BLaER1 treated with 17β-estradiol and CSF1 and Interleukin-3, amounts not matched to agents 10 nM and 100 nM (cell line): ENCODE measurements around the gene CCDC85B.

Experiments used
- H3K27ac ChIP-seq, 11 experiments: shearing (Covaris generic); formaldehyde crosslinking; 2 replicates each; pipeline ENCODE4 v1.8.1; 2022
- H3K27me3 ChIP-seq, 11 experiments: shearing (Covaris generic); formaldehyde crosslinking; 2 replicates each; pipeline ENCODE4 v1.8.1; 2022
- H3K36me3 ChIP-seq, 11 experiments: shearing (Covaris generic); formaldehyde crosslinking; 2 replicates each; pipeline ENCODE4 v1.8.1; 2022
- H3K4me1 ChIP-seq, 10 experiments: shearing (Covaris generic); formaldehyde crosslinking; 2 replicates each; pipeline ENCODE4 v1.8.1; 2022
- H3K4me2 ChIP-seq, 11 experiments: shearing (Covaris generic); formaldehyde crosslinking; 2 replicates each; pipeline ENCODE4 v1.8.1; 2022
- H3K4me3 ChIP-seq, 10 experiments: shearing (Covaris generic); formaldehyde crosslinking; 2 replicates each; pipeline ENCODE4 v1.8.1; 2022
- H3K9ac ChIP-seq, 11 experiments: shearing (Covaris generic); formaldehyde crosslinking; 2 replicates each; pipeline ENCODE4 v1.8.1; 2022
- H3K9me3 ChIP-seq, 11 experiments: shearing (Covaris generic); formaldehyde crosslinking; replicated peaks in 1 of 11; 2 replicates each; pipeline ENCODE4 v1.8.1; 2022
- H4K20me1 ChIP-seq, 11 experiments: shearing (Covaris generic); formaldehyde crosslinking; 2 replicates each; pipeline ENCODE4 v1.8.1; 2022
- Cebpa-rat ChIP-seq, 11 experiments: shearing (Covaris generic); IDR thresholded peaks; 2 replicates each; pipeline ENCODE4 v1.8.1; 2022

CCDC85B gene

GRCh38 chr11:65854852-65855837 lies 35.3 kb upstream of the CCDC85B start:
- TF ChIP-seq Cebpa-rat (IDR thresholded peaks at IDR 0.05) = no peak
- Histone ChIP-seq H3K4me3 (peak overlapping the region; percentile 84 to 99 (median 96); a peak in 19 of 20 replicates), H3K9ac (peak overlapping the region; percentile 92 to 99 (median 95); a peak in 19 of 22 replicates), H3K4me1 (peaks cover 30 to 41% (median 35%) of the 10 kb centered on the region in 10 experiments), H3K27me3 (no peaks in the 10 kb centered on the region), H3K36me3 (peaks cover 58 to 65% (median 60%) of the 10 kb centered on the region in 11 experiments), H3K9me3 (peaks cover 0 to 16% (median 0%) of the 10 kb centered on the region in 11 experiments; a peak in 9 of 22 replicates), H4K20me1 (peaks cover 73 to 78% (median 78%) of the 10 kb centered on the region in 11 experiments), H3K27ac (peak overlapping the region in 2 of 11 experiments; percentile 3 to 90; a peak in 1 of 22 replicates), H3K4me2 (peak overlapping the region; percentile 77 to 95 (median 90))

DNA sequence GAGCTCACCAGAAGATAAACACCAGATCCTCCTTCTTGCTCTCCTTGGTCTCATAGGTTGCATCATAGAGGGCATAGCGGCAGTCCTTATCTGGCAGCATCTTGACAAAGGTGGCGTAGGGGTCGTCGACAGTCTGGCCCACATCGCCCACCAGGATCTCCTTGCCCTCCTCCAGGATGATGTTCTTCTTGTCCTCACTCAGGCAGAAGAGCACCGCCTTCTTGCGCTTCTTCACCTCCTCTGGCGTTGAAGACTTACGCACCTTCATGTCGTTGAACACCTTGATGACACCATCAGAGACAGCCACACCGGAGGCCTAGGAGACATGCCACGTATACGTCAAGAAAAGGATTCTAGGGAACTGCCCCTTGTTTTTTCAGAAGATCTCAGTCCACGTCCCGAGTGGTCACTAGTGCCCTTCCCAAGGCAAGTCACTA lies 34.5 kb upstream of the CCDC85B start:
- Histone ChIP-seq H3K27me3 (no peaks in the 10 kb centered on the region), H3K4me2 (peak overlapping the region; percentile 77 to 95 (median 90)), H3K4me3 (peak overlapping the region; percentile 84 to 99 (median 96)), H3K9me3 (peaks cover 0 to 16% (median 0%) of the 10 kb centered on the region in 11 experiments; a peak in 9 of 22 replicates), H4K20me1 (peaks cover 68 to 72% (median 70%) of the 10 kb centered on the region in 11 experiments), H3K27ac (peak overlapping the region in 8 of 11 experiments; percentile 87 to 98 (median 92); a peak in 9 of 22 replicates), H3K4me1 (peaks cover 30 to 41% (median 35%) of the 10 kb centered on the region in 10 experiments), H3K9ac (peak overlapping the region; percentile 92 to 99 (median 95)), H3K36me3 (peaks cover 55 to 61% (median 59%) of the 10 kb centered on the region in 11 experiments)
- no peak for TF ChIP-seq Cebpa-rat (IDR thresholded peaks at IDR 0.05)

DNA sequence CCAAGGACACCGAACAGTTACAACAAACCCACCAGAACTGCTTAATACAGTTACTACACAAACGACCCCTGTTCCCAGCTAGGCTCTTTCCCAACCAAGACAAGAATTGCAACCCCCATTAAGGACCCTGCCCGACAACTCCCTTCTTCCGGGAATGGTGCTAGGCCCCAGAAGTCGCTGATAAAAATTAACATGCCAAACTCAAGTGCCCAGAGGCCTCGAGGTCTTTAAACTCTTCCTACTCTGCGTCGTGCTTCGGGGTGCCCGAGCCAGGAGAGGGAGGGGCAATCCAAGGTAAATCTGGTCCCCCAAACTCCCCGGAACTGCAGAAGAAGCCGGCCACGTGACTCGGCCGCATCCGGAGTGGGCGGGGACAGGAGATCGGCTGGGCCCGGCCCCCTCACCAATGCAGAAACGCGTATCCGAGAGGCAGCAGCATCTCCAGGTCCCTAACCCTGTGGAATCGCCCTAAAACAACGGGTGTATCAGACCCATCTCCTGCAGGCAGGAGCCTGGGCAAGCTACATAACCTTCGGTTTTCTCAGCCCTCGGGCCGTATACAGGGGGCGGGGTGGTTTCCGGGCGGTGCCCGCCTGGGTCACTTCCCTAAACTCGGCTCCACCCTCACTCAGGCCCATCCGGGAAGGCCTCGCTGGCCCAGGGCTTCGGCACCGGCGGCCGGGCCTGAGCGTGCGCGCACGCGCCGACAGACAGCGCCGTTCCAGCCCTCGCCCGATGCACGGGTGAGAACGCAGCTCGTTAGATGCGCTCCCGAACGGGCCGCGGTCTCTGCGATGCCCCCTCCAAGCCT lies 33.6 kb upstream of the CCDC85B start:
- H3K4me1 ChIP-seq = peaks cover 38 to 49% (median 44%) of the 10 kb centered on the region in 10 experiments
- H3K9ac ChIP-seq = peak overlapping the region; percentile 92 to 99 (median 95)
- peak overlapping the region; percentile 84 to 99 (median 96) for H3K4me3 ChIP-seq
- TF ChIP-seq Cebpa-rat (IDR thresholded peaks at IDR 0.05) = no peak
- peak overlapping the region; percentile 77 to 95 (median 90) for H3K4me2 ChIP-seq
- H3K9me3 ChIP-seq = peaks cover 0 to 8% (median 0%) of the 10 kb centered on the region in 11 experiments; a peak in 5 of 22 replicates
- H4K20me1 ChIP-seq = peaks cover 59 to 72% (median 64%) of the 10 kb centered on the region in 11 experiments
- H3K27me3 ChIP-seq = no peaks in the 10 kb centered on the region
- H3K36me3 ChIP-seq = peaks cover 50 to 55% (median 53%) of the 10 kb centered on the region in 11 experiments
- H3K27ac ChIP-seq = peak overlapping the region; percentile 87 to 98 (median 94)

- H3K4me3 ChIP-seq = peak overlapping the region; percentile 84 to 99 (median 96)
- H3K4me2 ChIP-seq = peak overlapping the region; percentile 62 to 95 (median 90)
- peaks cover 44 to 55% (median 48%) of the 10 kb centered on the region in 10 experiments for H3K4me1 ChIP-seq
- TF ChIP-seq Cebpa-rat (IDR thresholded peaks at IDR 0.05) = no peak
- H3K27me3 ChIP-seq = no peaks in the 10 kb centered on the region
- peaks cover 50 to 55% (median 53%) of the 10 kb centered on the region in 11 experiments for H3K36me3 ChIP-seq
- peaks cover 0 to 3% (median 0%) of the 10 kb centered on the region in 11 experiments; a peak in 3 of 22 replicates for H3K9me3 ChIP-seq
- H3K9ac ChIP-seq = peak overlapping the region; percentile 92 to 99 (median 95)
- H4K20me1 ChIP-seq = peaks cover 54 to 72% (median 63%) of the 10 kb centered on the region in 11 experiments
- H3K27ac ChIP-seq = peak overlapping the region; percentile 87 to 98 (median 94)
Observed at GRCh38 chr11:65857500-65857852, 33.0 kb upstream of the CCDC85B start.

GRCh38 chr11:65857853-65858680 lies 32.4 kb upstream of the CCDC85B start, which contains the start of gene CFL1:
TSS of gene CFL1 (minus strand) at chr11:65858180. CDS start at chr11:65858099, 81 bp downstream.
- peak within 1 kb of the TSS; percentile 92 to 99 (median 95) for H3K9ac ChIP-seq
- H3K4me2 ChIP-seq = peak within 1 kb of the TSS; percentile 89 to 98 (median 96)
- no peaks in the 10 kb centered on the region for H3K27me3 ChIP-seq
- no peaks in the 10 kb centered on the region; a peak in 1 of 22 replicates for H3K9me3 ChIP-seq
- peaks cover 46 to 59% (median 51%) of the 10 kb centered on the region in 10 experiments for H3K4me1 ChIP-seq
- H3K27ac ChIP-seq = peak within 1 kb of the TSS; percentile 87 to 98 (median 94)
- peaks cover 48 to 72% (median 60%) of the 10 kb centered on the region in 11 experiments for H4K20me1 ChIP-seq
- peak within 1 kb of the TSS; percentile 84 to 99 (median 96) for H3K4me3 ChIP-seq
- TF ChIP-seq Cebpa-rat (IDR thresholded peaks at IDR 0.05) = no peak
- peaks cover 50 to 55% (median 53%) of the 10 kb centered on the region in 11 experiments for H3K36me3 ChIP-seq

DNA sequence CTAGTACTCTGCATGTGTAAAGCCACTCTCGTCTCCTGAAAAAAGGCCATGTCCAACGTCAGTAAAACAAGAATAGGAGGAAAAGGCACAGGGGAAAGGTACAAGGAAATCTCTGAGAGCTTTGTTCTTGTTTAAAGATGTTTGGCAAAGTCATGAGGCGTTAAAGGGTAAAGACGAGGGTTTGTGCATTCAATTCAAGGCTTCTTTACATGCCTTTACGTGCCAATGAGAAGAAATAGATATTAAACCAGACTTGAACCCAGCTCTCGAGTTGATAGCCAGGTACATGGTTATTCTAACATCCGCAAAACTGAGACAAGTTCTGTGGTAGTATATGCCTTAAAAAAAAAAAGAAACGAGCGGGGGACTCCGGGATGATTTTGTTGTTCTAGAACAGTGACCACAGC lies 31.8 kb upstream of the CCDC85B start:
- Histone ChIP-seq H3K9ac (peak overlapping the region; percentile 92 to 99 (median 95)), H3K27me3 (no peaks in the 10 kb centered on the region), H3K4me1 (peaks cover 46 to 60% (median 53%) of the 10 kb centered on the region in 10 experiments), H3K9me3 (no peaks in the 10 kb centered on the region; a peak in 1 of 22 replicates), H3K36me3 (peaks cover 50 to 55% (median 53%) of the 10 kb centered on the region in 11 experiments), H3K4me3 (peak overlapping the region; percentile 84 to 99 (median 96)), H3K27ac (peak overlapping the region; percentile 87 to 98 (median 91); a peak in 19 of 22 replicates), H3K4me2 (peak overlapping the region; percentile 83 to 98 (median 96)), H4K20me1 (peaks cover 42 to 72% (median 57%) of the 10 kb centered on the region in 11 experiments)
- TF ChIP-seq Cebpa-rat (IDR thresholded peaks at IDR 0.05) = no peak

- Histone ChIP-seq H3K27ac (peak overlapping the region; percentile 87 to 98 (median 91)), H3K4me2 (peak overlapping the region; percentile 83 to 98 (median 96)), H3K4me1 (peaks cover 46 to 61% (median 52%) of the 10 kb centered on the region in 10 experiments), H3K4me3 (peak overlapping the region; percentile 84 to 99 (median 96)), H4K20me1 (peaks cover 36 to 72% (median 57%) of the 10 kb centered on the region in 11 experiments), H3K9me3 (no peaks in the 10 kb centered on the region; a peak in 1 of 22 replicates), H3K9ac (peak overlapping the region; percentile 92 to 99 (median 95)), H3K36me3 (peaks cover 50 to 55% (median 53%) of the 10 kb centered on the region in 11 experiments), H3K27me3 (no peaks in the 10 kb centered on the region)
- TF ChIP-seq Cebpa-rat (IDR thresholded peaks at IDR 0.05) = no peak
Observed at GRCh38 chr11:65859095-65859811, 31.2 kb upstream of the CCDC85B start.
